Measurements from ENCODE around the gene PPP1R14B. TPM values are rescaled to one million over a fixed set of nuclear protein-coding genes. Genes with fewer than 3 reads are reported as not detected.

Gene PPP1R14B, protein sequence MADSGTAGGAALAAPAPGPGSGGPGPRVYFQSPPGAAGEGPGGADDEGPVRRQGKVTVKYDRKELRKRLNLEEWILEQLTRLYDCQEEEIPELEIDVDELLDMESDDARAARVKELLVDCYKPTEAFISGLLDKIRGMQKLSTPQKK
- 100 to 1,000 TPM; 130 to 192 (median 172) TPM for polyA plus RNA-seq (ENCODE audit: insufficient read length in 10 of 10)
- long read RNA-seq, donor 1, transcript PPP1R14B-201 (4 exons, 982 nt), result major isoform, 158 of 177 reads
- long read RNA-seq, donor 1, transcript PPP1R14B-203 (3 exons, 920 nt), result minor isoform, 6 of 177 reads
- long read RNA-seq, donor 1, partial matches to known transcripts, result 0 of 177 reads
- long read RNA-seq, donor 1, other reads (novel, unspliced or antisense), result 12 of 177 reads
- long read RNA-seq, donor 2, transcript PPP1R14B-201 (4 exons, 982 nt), result major isoform, 120 of 145 reads
- long read RNA-seq, donor 2, transcript PPP1R14B-203 (3 exons, 920 nt), result minor isoform, 6 of 145 reads
- long read RNA-seq, donor 2, partial matches to known transcripts, result 0 of 145 reads
- long read RNA-seq, donor 2, other reads (novel, unspliced or antisense), result 18 of 145 reads
- long read RNA-seq, donor 3, result 0 reads
- long read RNA-seq, donor 4, transcript PPP1R14B-203 (3 exons, 920 nt), result minor isoform, 5 of 130 reads
- long read RNA-seq, donor 4, transcript PPP1R14B-201 (4 exons, 982 nt), result major isoform, 124 of 130 reads
- long read RNA-seq, donor 4, partial matches to known transcripts, result 0 of 130 reads
- long read RNA-seq, donor 4, other reads (novel, unspliced or antisense), result 0 of 130 reads
- long read RNA-seq, donor 5, transcript PPP1R14B-201 (4 exons, 982 nt), result major isoform, 229 of 259 reads
- long read RNA-seq, donor 5, transcript PPP1R14B-203 (3 exons, 920 nt), result minor isoform, 9 of 259 reads
- long read RNA-seq, donor 5, partial matches to known transcripts, result 0 of 259 reads
- long read RNA-seq, donor 5, other reads (novel, unspliced or antisense), result 20 of 259 reads
- long read RNA-seq, donor 6, transcript PPP1R14B-201 (4 exons, 982 nt), result major isoform, 173 of 191 reads
- long read RNA-seq, donor 6, partial matches to known transcripts, result 6 of 191 reads
- long read RNA-seq, donor 6, other reads (novel, unspliced or antisense), result 6 of 191 reads
- long read RNA-seq, donor 7, transcript PPP1R14B-201 (4 exons, 982 nt), result major isoform, 114 of 123 reads
- long read RNA-seq, donor 7, partial matches to known transcripts, result 0 of 123 reads
- long read RNA-seq, donor 7, other reads (novel, unspliced or antisense), result 6 of 123 reads
- long read RNA-seq, donor 8, transcript PPP1R14B-201 (4 exons, 982 nt), result major isoform, 113 of 124 reads
- long read RNA-seq, donor 8, partial matches to known transcripts, result 0 of 124 reads
- long read RNA-seq, donor 8, other reads (novel, unspliced or antisense), result 5 of 124 reads
- long read RNA-seq, donor 9, transcript PPP1R14B-201 (4 exons, 982 nt), result major isoform, 21 of 22 reads
- long read RNA-seq, donor 9, partial matches to known transcripts, result 0 of 22 reads
- long read RNA-seq, donor 9, other reads (novel, unspliced or antisense), result 0 of 22 reads

DNA sequence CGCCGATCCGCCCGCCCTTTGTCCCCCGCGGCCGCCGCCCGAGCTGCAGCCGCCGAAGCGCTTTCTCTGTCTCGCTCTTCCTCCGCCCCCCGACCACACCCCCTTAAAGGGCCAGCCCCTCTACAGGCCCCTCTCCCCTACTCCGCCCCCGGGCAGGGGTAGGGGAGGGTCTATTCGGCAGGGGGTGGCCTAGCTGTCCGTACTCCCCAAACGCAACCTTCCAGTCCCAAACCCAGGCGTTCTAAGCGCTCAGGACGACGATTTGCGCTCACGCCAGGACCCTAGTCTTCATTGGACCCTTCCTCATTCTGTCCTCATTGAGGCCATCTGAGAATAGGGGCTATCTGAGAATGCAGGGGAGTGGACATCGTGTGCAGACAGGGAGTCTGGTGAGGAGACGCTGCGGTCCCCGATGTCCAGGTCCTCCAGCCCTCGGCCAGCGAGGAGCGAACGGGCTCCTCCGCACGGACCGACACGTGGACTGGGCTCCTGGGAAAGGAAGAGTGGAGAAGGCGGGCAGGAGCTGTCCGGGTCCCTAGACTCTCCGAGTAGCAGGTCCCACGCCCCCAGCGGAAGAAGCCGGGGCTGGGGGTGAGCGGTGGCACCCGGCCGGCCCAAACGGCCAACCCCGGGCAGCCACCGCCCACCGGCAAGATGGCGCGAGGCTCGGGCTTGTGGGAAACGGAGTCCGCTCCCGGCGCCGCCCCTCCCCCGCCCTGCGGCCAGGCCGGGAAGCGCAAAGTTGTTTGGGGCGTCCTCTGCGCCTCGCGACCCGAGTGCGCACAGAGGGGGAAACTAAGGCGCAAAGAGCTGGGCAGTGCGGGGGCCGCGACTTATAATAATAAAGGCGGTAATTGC is at the start of gene PPP1R14B:
TSS of gene PPP1R14B (minus strand) at position 73 of the 858 bp plus-strand sequence. CDS start 270 bp downstream, outside the sequence.
- peak; percentile 84 to 96 (median 90) for DNase-seq

DNA sequence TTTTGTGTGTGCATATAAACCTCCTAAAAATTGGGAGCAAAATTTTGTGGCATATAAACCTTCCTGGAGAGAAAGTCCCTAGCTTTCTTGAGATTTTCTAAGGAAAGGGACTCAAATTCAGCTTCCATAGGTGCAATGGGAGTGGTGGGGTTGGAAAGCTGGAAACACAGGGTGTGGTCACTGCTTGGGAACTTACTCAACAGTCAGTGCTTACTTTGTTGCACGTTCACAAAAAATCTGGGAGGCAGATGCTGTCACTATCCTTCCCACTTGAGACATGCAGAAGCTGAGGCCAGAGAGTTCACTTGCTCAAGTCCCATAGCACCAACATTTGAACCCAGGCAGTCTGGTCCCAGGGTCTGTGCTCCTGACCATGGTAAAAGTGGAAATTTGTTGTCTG is 49.5 kb upstream of the PPP1R14B start:
- DNase-seq, result no peak

DNA sequence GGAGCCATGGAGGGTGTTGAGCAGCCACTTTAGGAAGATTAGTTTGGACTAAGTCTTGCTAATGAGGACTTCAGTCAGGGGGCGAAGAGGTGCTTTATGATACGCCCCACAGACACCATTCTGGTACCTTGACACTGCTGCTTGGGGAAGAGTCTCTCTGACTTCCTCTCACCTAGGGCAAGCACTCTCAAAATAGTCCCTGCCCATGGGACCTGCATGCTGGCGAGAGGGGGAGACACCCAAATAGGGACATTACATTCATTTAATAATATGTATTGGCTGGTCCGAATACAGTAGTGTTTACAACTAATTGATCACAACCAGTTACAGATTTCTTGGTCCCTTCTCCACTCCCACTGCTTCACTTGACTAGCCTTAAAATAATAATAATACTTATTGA is 49.0 kb upstream of the PPP1R14B start:
- DNase-seq, result no peak

DNA sequence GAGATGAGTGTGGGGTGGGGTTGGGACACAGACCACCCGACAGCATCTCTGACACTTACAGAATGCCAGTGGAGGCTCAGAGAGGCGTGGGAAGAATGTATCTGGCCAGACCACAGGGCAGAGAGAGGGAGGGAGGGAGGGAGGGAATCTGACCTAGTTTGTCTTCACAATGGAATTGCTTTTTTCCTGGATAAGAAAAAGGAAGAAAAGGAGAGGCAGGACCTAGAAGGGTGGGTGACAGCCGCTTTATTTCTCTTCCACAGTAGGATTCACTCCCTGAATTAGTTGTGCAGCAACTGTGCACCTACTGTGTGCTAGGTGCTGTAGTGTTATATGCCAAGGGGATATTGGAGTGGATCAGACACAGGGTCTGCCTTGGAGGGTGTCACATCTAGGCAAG is 48.0 kb upstream of the PPP1R14B start:
- DNase-seq, result no peak

DNA sequence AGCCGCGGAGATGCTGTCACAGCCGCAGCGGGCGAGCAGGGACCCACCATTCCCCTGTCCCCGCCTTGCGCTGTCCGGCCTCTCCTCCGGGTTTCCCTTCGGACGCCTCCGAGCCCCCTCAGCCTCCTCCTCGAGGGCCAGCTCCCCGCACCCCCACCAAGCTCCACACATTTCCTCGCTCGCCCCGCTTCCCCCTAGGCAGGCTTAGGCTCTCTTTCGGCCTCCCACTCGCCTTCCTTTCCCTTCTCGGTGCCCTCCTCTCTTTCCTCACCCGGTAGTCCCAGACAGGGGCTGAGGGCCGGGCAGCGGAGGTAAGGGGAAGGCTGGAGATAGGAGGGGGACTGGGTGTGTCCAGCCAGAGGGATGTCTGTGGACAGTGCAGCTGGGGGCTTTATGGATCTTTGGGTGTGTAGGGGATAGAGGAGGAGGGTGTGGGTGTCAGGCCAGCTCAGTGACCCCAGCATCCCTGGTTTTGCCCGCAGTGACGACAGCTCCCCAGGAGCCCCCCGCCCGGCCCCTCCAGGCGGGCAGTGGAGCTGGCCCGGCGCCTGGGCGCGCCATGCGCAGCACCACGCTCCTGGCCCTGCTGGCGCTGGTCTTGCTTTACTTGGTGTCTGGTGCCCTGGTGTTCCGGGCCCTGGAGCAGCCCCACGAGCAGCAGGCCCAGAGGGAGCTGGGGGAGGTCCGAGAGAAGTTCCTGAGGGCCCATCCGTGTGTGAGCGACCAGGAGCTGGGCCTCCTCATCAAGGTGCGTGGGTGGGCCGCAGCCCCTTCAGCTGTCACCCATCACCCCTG is 45.9 kb upstream of the PPP1R14B start:
- DNase-seq, result no peak

DNA sequence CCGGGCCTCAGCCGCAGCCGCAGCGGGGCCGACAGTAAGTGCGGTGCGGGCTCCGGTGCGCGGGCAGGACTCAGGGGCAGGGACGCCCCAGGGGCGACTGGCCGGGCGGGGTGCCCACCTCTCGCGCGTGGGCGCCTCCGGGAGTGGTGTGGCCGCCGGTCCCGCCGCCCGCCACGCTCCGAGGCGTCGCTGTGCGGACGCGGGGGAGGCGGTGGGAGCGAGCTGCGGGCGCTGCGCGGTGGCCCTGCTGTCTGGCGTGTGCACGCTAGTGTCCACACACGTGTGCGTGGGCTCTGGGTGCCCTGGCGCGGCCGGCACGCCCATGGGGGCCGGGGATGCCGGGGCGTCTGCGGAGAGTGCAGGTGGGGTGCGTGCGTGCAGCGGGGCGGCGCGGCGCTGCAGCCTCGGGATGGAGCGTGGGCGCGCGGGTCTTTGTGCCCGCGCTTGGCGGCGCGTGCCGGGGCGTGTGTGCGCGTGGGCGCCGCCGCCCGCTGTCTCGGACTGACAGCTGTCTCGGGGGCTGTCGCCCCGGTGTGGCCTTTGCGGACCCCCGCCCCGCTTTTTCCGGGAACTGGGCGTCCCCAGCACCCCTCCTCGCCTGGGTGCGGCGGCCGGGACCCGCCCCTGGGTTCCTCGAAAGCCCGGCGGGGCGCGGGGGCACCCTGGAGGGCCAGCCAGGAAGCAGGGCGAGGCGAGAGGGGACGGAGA is 45.2 kb upstream of the PPP1R14B start:
- DNase-seq, result no peak

DNA sequence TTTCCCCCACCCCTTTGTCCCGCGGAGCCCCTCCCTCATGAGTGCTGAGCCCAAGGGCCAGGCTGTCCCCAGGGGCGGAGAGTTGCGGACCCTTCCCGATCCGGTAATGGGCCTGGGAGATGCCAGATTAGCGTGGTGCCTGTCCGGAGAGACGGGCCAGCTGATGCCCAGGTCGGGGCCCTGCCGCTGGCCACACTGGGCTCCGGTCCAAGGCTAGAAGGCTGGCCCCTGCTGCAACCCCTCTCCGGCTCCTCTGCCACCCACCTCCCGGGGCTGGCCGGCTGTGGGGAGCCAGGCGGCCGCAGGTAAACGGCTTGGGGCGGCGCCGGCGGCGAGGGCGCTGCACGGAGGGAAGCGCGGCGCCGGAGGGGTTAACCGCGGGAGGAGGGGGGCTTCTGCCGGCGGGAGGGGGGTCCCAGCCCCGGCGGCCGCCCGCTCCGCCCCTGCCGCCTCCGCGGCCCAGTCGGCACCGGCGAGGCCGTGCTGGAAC is 44.6 kb upstream of the PPP1R14B start, which contains the start of gene KCNK4:
TSS of gene KCNK4 (plus strand) at position 41 of the 490 bp plus-strand sequence. CDS start 1,717 bp downstream, outside the sequence.
- no peak for DNase-seq

DNA sequence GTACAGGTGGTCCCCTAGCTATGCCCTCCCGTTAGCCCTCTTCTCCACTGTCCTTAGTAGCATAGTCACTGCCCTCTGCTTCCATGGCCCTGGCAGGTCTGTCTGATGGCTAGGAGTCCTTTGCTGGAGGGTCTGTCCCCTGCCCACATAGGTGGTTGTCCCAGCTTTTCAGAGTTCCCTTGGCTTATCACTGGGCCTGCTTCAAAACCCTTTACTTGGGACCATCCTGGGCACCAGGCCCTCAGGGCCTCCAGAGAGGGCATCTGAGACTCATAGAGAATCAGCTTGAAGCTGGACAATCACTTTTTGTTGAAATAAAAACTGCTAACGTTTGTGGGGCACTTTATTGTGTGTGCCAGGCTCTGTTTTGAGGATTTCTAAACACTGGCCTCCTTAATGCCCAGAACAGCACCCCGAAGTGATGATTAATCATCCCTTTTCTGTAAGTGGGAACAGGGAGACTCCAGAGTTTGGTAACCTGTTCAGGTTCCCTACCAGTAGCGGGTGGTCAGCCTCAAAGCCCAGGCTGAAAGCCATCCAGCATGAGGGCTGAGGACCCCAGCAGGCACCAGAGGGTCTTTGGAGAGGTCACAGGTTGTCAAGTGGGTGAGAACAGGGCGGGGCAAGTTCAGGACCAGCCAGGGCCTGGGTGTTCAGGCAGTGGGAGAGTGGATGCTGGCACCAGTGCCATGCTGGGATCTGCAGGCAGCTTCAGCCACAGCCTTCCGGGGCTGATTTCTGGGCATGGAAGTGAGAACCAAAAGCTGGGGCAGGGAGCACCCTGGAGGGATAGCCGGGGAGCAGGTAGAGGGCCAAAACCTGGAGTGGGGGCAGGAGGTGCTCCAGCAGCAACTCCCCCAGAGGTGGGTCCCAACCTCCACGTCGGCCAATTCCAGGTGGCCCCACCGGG is 43.9 kb upstream of the PPP1R14B start:
- DNase-seq, result no peak

DNA sequence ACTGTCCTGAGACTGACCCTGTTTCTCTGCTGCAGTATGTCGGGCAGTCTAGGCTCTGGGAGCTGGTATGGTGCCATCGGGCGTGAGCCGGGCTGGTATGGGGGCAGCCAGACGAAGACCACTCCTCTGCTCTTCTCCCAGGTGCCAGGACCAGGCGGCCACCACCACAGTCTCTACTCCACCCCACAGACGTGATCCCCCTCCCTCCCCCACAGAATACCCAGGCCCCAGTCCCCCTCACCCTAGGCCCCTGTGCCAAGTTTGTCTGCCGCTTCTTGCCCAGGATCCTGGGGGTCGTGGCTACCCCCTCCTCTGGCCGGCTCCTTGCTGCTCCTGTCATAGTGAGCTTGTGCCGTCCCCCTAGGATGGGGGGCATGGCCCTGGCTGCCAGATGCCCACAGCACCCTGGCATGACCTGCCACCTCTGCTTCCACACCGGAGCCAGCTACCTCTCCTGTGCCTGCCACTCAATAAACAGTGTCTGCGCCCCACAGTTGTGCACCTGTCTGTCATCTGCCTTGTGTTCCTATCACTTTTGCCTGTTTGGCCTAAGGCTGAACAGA is 42.3 kb upstream of the PPP1R14B start:
- DNase-seq, result no peak

DNA sequence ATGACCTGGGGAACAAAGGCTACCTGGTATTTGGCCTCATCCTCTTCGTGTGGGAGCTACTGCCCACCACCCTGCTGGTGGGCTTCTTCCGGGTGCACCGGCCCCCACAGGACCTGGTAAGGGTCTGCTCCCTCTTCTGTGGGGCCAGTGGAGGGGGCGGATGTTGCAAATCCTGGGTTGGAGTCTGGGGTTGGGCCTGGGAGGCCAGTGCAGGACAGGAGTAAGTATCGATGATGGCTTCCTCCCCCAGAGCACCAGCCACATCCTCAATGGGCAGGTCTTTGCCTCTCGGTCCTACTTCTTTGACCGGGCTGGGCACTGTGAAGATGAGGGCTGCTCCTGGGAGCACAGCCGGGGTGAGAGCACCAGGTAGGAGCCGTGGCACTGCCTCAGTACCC is 41.6 kb upstream of the PPP1R14B start:
- no peak for DNase-seq

DNA sequence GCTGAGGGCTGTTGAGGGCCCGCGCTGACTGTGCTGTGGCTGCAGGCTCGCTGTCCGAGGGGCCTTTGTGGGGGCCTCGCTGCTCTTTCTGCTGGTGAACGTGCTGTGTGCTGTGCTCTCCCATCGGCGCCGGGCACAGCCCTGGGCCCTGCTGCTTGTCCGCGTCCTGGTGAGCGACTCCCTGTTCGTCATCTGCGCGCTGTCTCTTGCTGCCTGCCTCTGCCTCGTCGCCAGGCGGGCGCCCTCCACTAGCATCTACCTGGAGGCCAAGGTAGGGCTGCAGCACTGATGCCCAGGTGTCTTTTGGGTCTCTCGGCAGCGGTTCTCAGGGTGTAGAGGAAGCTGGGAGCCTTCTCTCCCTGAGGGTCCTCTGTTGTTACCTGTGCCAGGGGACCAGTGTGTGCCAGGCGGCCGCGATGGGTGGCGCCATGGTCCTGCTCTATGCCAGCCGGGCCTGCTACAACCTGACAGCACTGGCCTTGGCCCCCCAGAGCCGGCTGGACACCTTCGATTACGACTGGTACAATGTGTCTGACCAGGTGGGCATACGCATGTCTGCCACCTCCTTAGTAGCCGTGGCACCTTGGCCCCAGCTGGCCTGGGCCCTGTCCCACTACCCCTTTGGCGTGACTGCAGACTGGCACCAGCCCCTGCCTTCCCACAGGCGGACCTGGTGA is 41.1 kb upstream of the PPP1R14B start:
- no peak for DNase-seq

DNA sequence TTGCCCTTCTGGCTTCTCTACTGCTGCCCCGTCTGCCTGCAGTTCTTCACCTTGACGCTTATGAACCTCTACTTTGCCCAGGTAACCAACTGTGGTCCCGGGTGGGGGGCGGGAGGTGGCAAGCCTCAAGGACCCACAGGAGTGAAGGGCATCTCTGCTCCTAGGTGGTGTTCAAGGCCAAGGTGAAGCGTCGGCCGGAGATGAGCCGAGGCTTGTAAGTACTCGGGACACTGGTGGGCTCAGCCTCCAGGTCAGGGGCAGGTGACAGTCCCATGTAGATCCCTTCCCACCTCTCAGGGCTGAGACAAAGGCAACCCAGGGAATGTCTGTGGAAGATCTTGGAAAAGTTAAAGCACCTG is 40.0 kb upstream of the PPP1R14B start:
- no peak for DNase-seq

DNA sequence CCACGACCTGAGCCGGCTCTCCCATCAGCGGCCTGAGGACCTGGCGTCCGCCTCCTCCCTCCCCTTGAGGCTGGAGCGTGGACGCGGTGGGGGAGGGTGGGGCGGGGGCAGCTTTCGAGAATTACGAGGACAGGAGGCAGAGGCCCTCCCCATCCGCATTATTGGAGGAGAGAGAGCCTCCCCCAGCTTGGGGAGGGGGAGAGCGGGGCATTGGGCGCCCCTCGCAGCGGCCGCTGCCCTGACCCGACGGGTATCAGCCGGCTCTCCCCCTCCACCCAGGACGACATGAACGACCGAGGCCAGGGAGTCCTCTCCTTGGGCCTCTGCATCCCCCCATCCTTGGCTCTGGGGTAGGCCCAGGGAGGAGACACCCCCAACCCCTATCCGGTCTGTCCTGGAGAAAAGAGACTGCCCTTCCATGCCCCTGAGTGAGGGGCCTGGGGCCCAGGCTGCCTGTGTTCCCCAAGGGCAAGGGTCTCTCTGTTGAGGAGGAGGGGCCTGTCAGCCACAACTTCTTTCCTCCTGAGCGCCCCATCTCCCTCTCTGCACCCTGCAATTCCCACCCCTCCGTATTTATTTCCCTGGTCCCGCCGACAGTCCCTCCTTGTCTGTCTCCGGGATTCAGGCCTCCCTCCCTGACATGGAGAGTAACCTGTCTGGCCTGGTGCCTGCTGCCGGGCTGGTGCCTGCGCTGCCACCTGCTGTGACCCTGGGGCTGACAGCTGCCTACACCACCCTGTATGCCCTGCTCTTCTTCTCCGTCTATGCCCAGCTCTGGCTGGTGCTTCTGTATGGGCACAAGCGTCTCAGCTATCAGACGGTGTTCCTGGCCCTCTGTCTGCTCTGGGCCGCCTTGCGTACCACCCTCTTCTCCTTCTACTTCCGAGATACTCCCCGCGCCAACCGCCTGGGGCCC is 39.4 kb upstream of the PPP1R14B start:
- no peak for DNase-seq

DNA sequence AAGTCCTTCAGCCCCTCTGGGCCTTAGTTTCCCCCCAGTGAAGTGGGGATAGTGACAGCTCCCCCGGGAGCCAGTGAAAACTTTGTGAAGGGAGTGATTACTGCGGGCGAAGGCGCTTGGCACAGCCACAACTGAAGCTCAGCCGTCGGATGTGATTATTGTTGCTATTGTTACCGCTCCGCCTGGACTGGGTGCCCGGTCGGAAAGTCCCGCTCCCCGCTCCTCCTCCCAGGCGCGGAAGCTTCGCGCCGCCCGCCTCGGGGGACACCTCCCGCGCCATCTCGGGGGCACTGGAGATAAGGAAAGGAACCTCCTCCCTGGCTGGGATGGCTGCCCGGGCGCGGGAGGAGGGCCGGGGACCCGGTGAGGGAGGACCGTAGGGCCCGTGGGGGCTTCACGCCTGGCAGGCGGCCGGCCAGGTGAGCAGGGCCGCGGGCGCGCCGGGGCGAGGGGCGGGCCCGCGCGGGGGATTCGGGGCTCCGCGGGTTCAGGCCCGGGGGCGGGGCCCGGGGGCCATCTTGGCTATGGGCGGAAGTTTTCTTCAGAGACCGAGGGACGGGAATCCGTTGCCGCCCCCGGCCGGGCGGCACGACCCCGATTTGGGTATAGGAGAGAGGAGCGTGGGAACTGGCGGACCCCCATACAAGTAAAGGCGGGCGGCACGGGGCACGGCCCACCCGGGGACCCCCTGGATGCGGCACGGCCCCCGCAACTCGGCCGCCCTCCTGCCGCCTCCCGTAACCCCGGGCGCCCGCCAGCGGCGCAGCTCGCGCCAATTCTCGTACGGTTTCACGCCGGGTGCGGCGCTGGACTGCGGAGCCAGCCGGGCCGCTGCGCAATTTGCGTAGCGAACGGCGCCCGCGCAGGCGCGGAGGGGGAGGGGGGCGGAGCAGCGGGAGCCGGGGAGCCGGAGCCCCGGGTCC is 38.5 kb upstream of the PPP1R14B start, which contains the start of gene GPR137:
TSS of gene GPR137 (plus strand) at position 887 of the 923 bp plus-strand sequence. CDS start 677 bp downstream, outside the sequence.
- DNase-seq, result peak; percentile 85 to 98 (median 94)

Data from muscle of back (tissue), 13 donors.